H9 (cell line): Measurements from ENCODE around the gene BFSP2. TPM values are rescaled to one million over a fixed set of nuclear protein-coding genes. Genes with fewer than 3 reads are reported as not detected.

Source experiments
- DNase-seq: peaks from one replicate; pipeline ENCODE4 v3.0.0-alpha.2; 2017
- H2AFZ ChIP-seq: one replicate; pipeline ENCODE4 v1.6.1; 2013; ENCODE audit warnings: mild to moderate bottlenecking, low read length, control low read depth, moderate library complexity
- H2AK5ac ChIP-seq: 2 replicates; pipeline ENCODE4 v1.6.1; 2013; ENCODE audit warnings: low read length, control low read depth, mixed read lengths; ENCODE audit not compliant: insufficient read length
- H2BK120ac ChIP-seq: one replicate; pipeline ENCODE4 v1.6.1; 2013; ENCODE audit warnings: low read depth, mild to moderate bottlenecking, low read length, control low read depth, inconsistent platforms; ENCODE audit not compliant: poor library complexity, severe bottlenecking
- H2BK12ac ChIP-seq: 2 replicates; pipeline ENCODE4 v1.6.1; 2013; ENCODE audit warnings: low read length, control low read depth, mixed read lengths, low read depth; ENCODE audit not compliant: insufficient read length
- H2BK15ac ChIP-seq: 2 replicates; pipeline ENCODE4 v1.6.1; 2013; ENCODE audit warnings: low read depth, low read length, control low read depth
- H2BK20ac ChIP-seq: one replicate; pipeline ENCODE4 v1.6.1; 2013; ENCODE audit warnings: low read depth, mild to moderate bottlenecking, low read length, control low read depth, inconsistent platforms; ENCODE audit not compliant: poor library complexity, severe bottlenecking
- H2BK5ac ChIP-seq: 2 replicates; pipeline ENCODE4 v1.6.1; 2013; ENCODE audit warnings: low read length, control low read depth, mixed read lengths; ENCODE audit not compliant: insufficient read length
- H3K14ac ChIP-seq: 2 replicates; pipeline ENCODE4 v1.6.1; 2013; ENCODE audit warnings: low read length, control low read depth; ENCODE audit not compliant: insufficient read depth
- H3K18ac ChIP-seq: 2 replicates; pipeline ENCODE4 v1.6.1; 2013; ENCODE audit warnings: low read depth, mild to moderate bottlenecking, mixed read lengths, low read length, control low read depth; ENCODE audit not compliant: insufficient read length
- H3K23ac ChIP-seq: 2 replicates; pipeline ENCODE4 v1.6.1; 2013; ENCODE audit warnings: low read length, control low read depth, mixed read lengths, low read depth; ENCODE audit not compliant: insufficient read length
- H3K23me2 ChIP-seq: 2 replicates; pipeline ENCODE4 v1.6.1; 2013; ENCODE audit warnings: low read depth, mild to moderate bottlenecking, mixed read lengths, low read length, control low read depth; ENCODE audit not compliant: insufficient read length, poor library complexity, severe bottlenecking
- H3K27ac ChIP-seq: 2 replicates; pipeline ENCODE4 v1.5.1; 2013; ENCODE audit warnings: low read length, control low read depth, mixed read lengths, low read depth; ENCODE audit not compliant: insufficient read length
- H3K27me3 ChIP-seq: 2 replicates; pipeline ENCODE4 v1.6.1; 2013; ENCODE audit warnings: low read length, control low read depth, inconsistent platforms; ENCODE audit not compliant: insufficient read depth
- H3K4ac ChIP-seq: 2 replicates; pipeline ENCODE4 v1.6.1; 2013; ENCODE audit warnings: low read depth, mild to moderate bottlenecking, control low read depth, inconsistent platforms, low read length, moderate library complexity
- H3K4me1 ChIP-seq: 2 replicates; pipeline ENCODE4 v1.6.1; 2013; ENCODE audit warnings: low read length, control low read depth, inconsistent platforms; ENCODE audit not compliant: insufficient read depth
- H3K4me2 ChIP-seq: 2 replicates; pipeline ENCODE4 v1.6.1; 2013; ENCODE audit warnings: low read length, control low read depth, mixed read lengths; ENCODE audit not compliant: insufficient read length, insufficient read depth
- H3K56ac ChIP-seq: 2 replicates; pipeline ENCODE4 v1.6.1; 2013; ENCODE audit warnings: low read depth, mild to moderate bottlenecking, mixed read lengths, low read length, control low read depth; ENCODE audit not compliant: insufficient read length
- H3K79me1 ChIP-seq: 2 replicates; pipeline ENCODE4 v1.6.1; 2013; ENCODE audit warnings: low read depth, mild to moderate bottlenecking, moderate library complexity, low read length, control low read depth, inconsistent platforms; ENCODE audit not compliant: insufficient read depth, poor library complexity, severe bottlenecking
- H3K79me2 ChIP-seq: 2 replicates; pipeline ENCODE4 v1.6.1; 2013; ENCODE audit warnings: low read length, control low read depth, inconsistent platforms; ENCODE audit not compliant: insufficient read depth
- H3K9ac ChIP-seq: 2 replicates; pipeline ENCODE4 v1.6.1; 2013; ENCODE audit warnings: low read length, control low read depth, mixed read lengths; ENCODE audit not compliant: insufficient read length; ENCODE audit errors: extremely low read depth
- H3K9me3 ChIP-seq: one replicate; pipeline ENCODE4 v1.6.1; 2013; ENCODE audit warnings: low read depth, low read length, inconsistent platforms; ENCODE audit not compliant: control insufficient read depth
- H3T11ph ChIP-seq: one replicate; pipeline ENCODE4 v1.6.1; 2013; ENCODE audit warnings: mild to moderate bottlenecking, low read length, control low read depth, inconsistent platforms
- H4K20me1 ChIP-seq: one replicate; pipeline ENCODE4 v1.6.1; 2013; ENCODE audit not compliant: control insufficient read depth, insufficient read length, insufficient read depth
- H4K5ac ChIP-seq: 2 replicates; pipeline ENCODE4 v1.6.1; 2013; ENCODE audit warnings: low read depth, mild to moderate bottlenecking, mixed read lengths, low read length, control low read depth; ENCODE audit not compliant: insufficient read length
- H4K8ac ChIP-seq: replicated peaks from 2 replicates; pipeline ENCODE4 v1.6.1; 2013; ENCODE audit warnings: low read length, control low read depth, mixed read lengths, low read depth; ENCODE audit not compliant: insufficient read length
- H4K91ac ChIP-seq: 2 replicates; pipeline ENCODE4 v1.6.1; 2013; ENCODE audit warnings: low read depth, mild to moderate bottlenecking, moderate library complexity, mixed read lengths, low read length, control low read depth; ENCODE audit not compliant: insufficient read length
- H3K27ac Mint-ChIP-seq, 3 experiments: 2 replicates in 2 of 3; 3 replicates in 1 of 3; pipeline ENCODE4 v1.8.0; 2020 to 2021; ENCODE audit warnings: mixed read lengths in 3 of 3, mild to moderate bottlenecking in 1 of 3, moderate library complexity in 1 of 3
- H3K27me3 Mint-ChIP-seq: 2 replicates; pipeline ENCODE4 v1.8.0; 2021; ENCODE audit warnings: low read depth, mild to moderate bottlenecking, moderate library complexity, mixed read lengths
- H3K36me3 Mint-ChIP-seq, 3 experiments: 2 replicates in 2 of 3; 3 replicates in 1 of 3; pipeline ENCODE4 v1.8.0; 2020 to 2021; ENCODE audit warnings: low read depth in 3 of 3, mixed read lengths in 3 of 3; ENCODE audit not compliant: insufficient read depth in 1 of 3
- H3K4me1 Mint-ChIP-seq, 2 experiments: 2 replicates each; pipeline ENCODE4 v1.8.0; 2020; ENCODE audit warnings: mixed read lengths in 2 of 2
- H3K4me3 Mint-ChIP-seq, 2 experiments: 2 replicates in 1 of 2; 3 replicates in 1 of 2; pipeline ENCODE4 v1.8.0; 2020 to 2021; ENCODE audit warnings: mild to moderate bottlenecking in 2 of 2, mixed read lengths in 2 of 2, moderate library complexity in 1 of 2
- H3K9me3 Mint-ChIP-seq, 2 experiments: 2 replicates in 1 of 2; 3 replicates in 1 of 2; pipeline ENCODE4 v1.8.0; 2020; ENCODE audit warnings: mild to moderate bottlenecking in 2 of 2, mixed read lengths in 2 of 2, moderate library complexity in 1 of 2
- CTCF ChIP-seq: fragments of 200-600 bp; sonication (generic); conservative IDR thresholded peaks from 3 replicates; pipeline ENCODE4 v1.8.0; 2021; ENCODE audit warnings: antibody characterized with exemption, mild to moderate bottlenecking
- WGBS: extraction: QIAGEN DNeasy Blood & Tissue Kit; methylation state at CpG from one replicate; pipeline ENCODE4 v1.1.7; 2013; ENCODE audit warnings: missing lambda C conversion rate, low lambda C conversion rate, mixed read lengths; ENCODE audit not compliant: insufficient read length; ENCODE audit errors: extremely low coverage; 5-methylcytosine and 5-hydroxymethylcytosine counted together
- total RNA-seq: library from RNA; stranded (reverse); gene quantifications from 2 replicates; pipeline ENCODE4 v1.2.1, GENCODE V29; 2021

BFSP2 gene
- total RNA-seq, 1 experiment from 2014 or later = not detected

GRCh38 chr3:133367403-133367802, 32.5 kb upstream of the BFSP2 start:
- Mint-ChIP-seq H3K4me3 (no peak overlapping the region), H3K9me3 (no peaks in the 10 kb centered on the region), H3K36me3 (no peaks in the 10 kb centered on the region), H3K27me3 (no peaks in the 10 kb centered on the region), H3K27ac (no peak overlapping the region), H3K4me1 (peaks cover 7% of the 10 kb centered on the region in 2 experiments)
- Histone ChIP-seq H2BK15ac (no peak overlapping the region), H4K91ac (no peak overlapping the region), H3K23ac (no peak overlapping the region), H3K27ac (no peak overlapping the region), H2AK5ac (no peak overlapping the region), H3K56ac (no peak overlapping the region), H3K4me1 (peaks cover 2% of the 10 kb centered on the region; the same call in 1 of the 2 replicates), H2AFZ (no peak overlapping the region), H3K79me1 (no peaks in the 10 kb centered on the region), H2BK12ac (no peak overlapping the region), H2BK5ac (no peak overlapping the region), H3K4ac (no peak overlapping the region), H3K4me2 (no peak overlapping the region), H4K8ac (no peak overlapping the region), H3K79me2 (no peaks in the 10 kb centered on the region), H3K18ac (no peak overlapping the region), H2BK120ac (no peak overlapping the region), H3K9ac (no peak overlapping the region), H3K27me3 (no peaks in the 10 kb centered on the region), H4K20me1 (no peaks in the 10 kb centered on the region), H2BK20ac (no peak overlapping the region), H3T11ph (no peak overlapping the region), H3K9me3 (no peaks in the 10 kb centered on the region), H3K14ac (no peak overlapping the region; the same call in 1 of the 2 replicates), H3K23me2 (no peaks in the 10 kb centered on the region), H4K5ac (no peak overlapping the region)
- no CpG with 5 or more reads among the region's 3 CpGs for WGBS
- TF ChIP-seq CTCF = no peak
- DNase-seq = no peak
